AG04449 (cell line): Measurements from ENCODE around the gene SPOCK3.

Experiments
- CTCF ChIA-PET: fragments of 350-600 bp; formaldehyde crosslinking; extraction: SDS; loops from one replicate; lab custom pipeline; 2021; ENCODE audit warnings: antibody characterized with exemption; lab: Yijun Ruan, JAX
- POLR2A ChIA-PET: fragments of 400-600, 350-600 bp; formaldehyde crosslinking; extraction: SDS; loops from one replicate; lab custom pipeline; 2020; ENCODE audit warnings: antibody characterized with exemption, inconsistent platforms; lab: Yijun Ruan, JAX
- DNase-seq: peaks from one replicate; pipeline ENCODE4 v3.0.0-alpha.2; 2010; ENCODE audit warnings: low read depth, low spot score
- H3K4me3 ChIP-seq: 2 replicates; pipeline ENCODE4 v1.5.1; 2011; ENCODE audit warnings: low read depth, mild to moderate bottlenecking, control low read depth, low read length
- TF ChIP-seq, protein P1 (sequence below): IDR thresholded peaks from one replicate; pipeline ENCODE4 v1.5.1; 2011; ENCODE audit warnings: mild to moderate bottlenecking, moderate library complexity, low read length, control low read depth, inconsistent platforms; ENCODE audit not compliant: insufficient read depth; ENCODE audit errors: missing control alignments

The SPOCK3 gene

DNA sequence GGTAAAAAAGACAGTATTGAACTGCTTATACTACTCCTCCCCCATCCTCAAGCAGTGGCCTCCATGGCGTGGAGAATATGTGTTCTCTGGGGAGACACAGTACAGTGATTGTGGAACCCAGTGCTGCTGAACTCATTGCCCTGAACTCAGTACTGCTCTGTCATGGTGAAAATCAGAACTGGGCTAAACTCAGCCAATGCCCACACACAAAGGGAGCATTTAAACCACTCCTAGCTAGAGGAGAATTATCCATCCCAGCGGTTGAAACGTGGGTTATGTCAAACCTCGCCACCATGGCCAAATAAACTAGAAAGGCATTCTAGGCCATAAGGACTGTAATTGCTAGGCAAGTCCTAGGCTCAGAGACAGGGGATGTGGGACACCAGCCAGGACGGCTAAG, 131.8 kb downstream of the SPOCK3 start:
- ChIA-PET POLR2A (no interaction called here), CTCF (no interaction called here)
- DNase-seq, result no peak
- no peak overlapping the region for H3K4me3 ChIP-seq
- TF ChIP-seq, protein P1, sequence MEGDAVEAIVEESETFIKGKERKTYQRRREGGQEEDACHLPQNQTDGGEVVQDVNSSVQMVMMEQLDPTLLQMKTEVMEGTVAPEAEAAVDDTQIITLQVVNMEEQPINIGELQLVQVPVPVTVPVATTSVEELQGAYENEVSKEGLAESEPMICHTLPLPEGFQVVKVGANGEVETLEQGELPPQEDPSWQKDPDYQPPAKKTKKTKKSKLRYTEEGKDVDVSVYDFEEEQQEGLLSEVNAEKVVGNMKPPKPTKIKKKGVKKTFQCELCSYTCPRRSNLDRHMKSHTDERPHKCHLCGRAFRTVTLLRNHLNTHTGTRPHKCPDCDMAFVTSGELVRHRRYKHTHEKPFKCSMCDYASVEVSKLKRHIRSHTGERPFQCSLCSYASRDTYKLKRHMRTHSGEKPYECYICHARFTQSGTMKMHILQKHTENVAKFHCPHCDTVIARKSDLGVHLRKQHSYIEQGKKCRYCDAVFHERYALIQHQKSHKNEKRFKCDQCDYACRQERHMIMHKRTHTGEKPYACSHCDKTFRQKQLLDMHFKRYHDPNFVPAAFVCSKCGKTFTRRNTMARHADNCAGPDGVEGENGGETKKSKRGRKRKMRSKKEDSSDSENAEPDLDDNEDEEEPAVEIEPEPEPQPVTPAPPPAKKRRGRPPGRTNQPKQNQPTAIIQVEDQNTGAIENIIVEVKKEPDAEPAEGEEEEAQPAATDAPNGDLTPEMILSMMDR, result no peak

DNA sequence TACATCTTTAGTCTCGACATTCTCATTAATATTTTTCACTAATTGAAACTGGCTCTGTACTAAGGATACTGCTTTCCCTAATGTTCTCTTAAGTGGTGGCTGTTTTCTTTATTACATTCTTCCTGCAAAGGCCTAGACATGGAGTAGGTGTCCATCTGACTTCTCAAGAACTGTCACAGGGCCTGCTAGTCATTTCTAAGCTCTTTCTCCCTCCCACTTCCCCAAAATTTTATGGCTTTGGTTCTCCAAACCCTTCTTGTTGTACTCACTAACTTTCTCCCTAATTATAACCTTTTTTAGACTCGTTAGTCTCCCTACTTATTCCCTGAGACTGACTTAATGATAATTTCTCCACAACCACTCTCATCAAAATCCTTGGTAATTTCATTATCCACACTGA, 133.3 kb downstream of the SPOCK3 start:
- no peak for DNase-seq
- no peak overlapping the region for H3K4me3 ChIP-seq
- ChIA-PET POLR2A (no interaction called here), CTCF (no interaction called here)
- TF ChIP-seq, protein P1, result no peak

DNA sequence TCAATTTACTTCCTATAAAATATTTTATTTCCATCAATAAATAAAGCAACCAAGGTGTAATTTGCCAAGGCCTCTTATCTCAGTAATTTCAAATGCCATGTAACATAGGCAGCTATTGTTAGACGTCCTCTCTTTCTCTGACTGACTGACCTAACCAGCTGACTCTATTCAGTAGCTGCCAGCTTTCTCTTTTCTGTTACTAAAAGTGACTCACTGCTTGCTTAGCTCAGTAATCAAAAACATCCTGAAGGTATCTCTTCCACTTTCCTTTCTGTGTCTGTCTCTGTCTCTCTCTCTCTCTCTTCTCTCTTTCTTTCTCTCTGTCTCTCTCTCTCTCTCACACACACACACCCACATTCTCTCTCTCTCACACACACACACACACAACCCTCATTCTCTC, 134.2 kb downstream of the SPOCK3 start:
- CTCF ChIA-PET, result no interaction called here
- TF ChIP-seq, protein P1, result no peak
- DNase-seq, result no peak
- no peak overlapping the region for H3K4me3 ChIP-seq
- POLR2A ChIA-PET, result no interaction called here

DNA sequence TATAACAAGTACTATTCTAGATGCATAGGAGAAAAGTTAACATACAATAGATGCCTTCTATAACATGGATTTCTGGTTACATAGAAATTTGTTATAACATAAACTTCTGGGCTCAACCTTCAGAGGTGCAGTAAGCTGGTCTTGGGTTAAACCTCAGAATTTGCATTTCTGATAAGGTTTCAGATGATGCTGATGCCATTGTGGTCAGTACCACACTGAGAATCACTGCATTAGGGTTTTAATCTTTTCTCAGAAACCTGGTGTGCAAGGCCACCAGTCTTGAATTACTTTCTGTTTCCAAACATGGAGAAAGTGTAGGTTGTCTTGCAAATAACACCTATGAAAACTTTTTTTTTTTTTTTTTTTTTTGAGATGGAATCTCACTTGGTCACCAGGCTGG, 146.2 kb downstream of the SPOCK3 start:
- TF ChIP-seq, protein P1, result no peak
- ChIA-PET POLR2A (no interaction called here), CTCF (no interaction called here)
- H3K4me3 ChIP-seq, result no peak overlapping the region
- DNase-seq, result no peak

DNA sequence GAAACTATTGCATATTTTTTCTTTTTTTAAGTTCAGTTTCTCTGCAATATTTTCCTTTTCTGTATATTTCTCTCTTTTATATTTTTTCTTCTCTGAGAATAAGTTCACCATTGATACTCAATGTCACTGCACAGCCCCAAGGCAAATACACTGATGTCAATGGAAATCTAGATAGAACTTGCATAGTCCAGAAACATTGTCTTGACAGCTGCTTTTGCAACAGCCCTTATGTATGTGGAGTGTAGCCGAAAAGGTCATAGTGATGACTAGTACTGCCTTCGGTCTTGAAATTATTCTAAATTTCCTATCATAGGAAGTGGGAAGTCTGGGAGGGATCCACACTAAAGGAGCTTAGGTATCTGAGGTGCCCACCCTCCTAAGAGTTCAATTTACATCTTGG, 150.0 kb downstream of the SPOCK3 start:
- H3K4me3 ChIP-seq, result no peak overlapping the region
- DNase-seq, result no peak
- TF ChIP-seq, protein P1, result no peak
- CTCF ChIA-PET, result interaction anchor here (0.7 kb wide), 1 partner anchor 1375 kb away, joined by 3 read pairs; no protein-coding TSS in a partner anchor
- POLR2A ChIA-PET, result no interaction called here

DNA sequence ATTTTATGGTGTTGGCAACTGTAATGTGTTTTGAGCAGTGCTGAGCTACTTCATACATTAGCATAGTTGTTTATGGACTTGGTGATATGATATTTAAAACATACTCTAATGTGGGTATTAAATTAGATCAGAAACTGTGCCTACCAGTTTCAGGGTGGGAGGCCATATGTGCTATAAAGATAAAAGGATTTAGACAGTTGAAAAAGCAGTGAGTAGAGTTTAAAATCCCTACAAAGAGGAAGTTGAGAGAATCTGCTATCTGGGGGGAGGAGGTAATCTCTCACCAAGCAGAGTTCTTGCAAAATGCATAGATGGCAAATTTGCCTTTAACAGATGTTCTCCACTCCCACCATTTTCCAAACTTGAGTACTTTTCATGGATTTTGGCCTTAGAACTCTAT, 154.5 kb downstream of the SPOCK3 start:
- no peak for DNase-seq
- no peak overlapping the region for H3K4me3 ChIP-seq
- POLR2A ChIA-PET, result no interaction called here
- CTCF ChIA-PET, result no interaction called here
- TF ChIP-seq, protein P1, result no peak
